ENCODE results near the gene STPG1.

Gene STPG1

DNA sequence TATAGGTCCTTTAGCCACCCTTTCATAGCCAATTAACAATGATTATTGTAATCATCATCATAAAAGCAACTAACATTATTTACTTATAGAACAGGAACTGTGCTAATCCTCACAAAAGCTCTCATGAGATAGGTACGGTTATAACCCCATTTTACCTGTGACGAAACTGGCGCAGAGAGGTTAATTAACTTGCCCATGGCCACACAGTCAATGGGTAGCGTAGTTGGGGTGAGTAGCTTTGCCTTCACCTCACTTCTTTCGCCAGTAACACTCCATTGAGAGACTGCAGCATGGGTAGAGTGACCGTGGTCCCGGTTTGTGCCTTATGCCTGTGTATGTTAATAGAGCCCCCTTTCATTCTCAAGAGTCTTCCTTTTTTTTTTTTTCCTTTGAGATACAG lies 12.3 kb upstream of the STPG1 start:
- no peak for DNase-seq

DNA sequence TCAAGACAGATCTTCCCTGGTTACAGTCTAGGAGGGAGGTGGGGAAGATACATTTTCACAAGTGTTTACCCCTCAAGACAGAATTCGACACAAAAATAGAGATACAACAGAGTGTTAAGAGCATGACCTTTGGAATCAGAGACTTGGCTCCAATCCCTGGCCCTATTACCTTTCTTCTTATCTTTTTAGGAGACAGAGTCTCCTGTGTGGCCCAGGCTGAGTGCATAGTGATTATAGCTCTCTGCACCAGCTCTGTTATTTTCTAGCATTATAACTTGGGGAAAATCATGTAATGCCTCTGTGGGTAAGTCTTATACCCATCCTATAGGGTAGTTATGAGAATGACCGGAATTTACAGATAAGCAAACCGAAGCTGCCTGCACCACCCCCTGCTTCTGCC lies 11.9 kb upstream of the STPG1 start:
- no peak for DNase-seq

DNA sequence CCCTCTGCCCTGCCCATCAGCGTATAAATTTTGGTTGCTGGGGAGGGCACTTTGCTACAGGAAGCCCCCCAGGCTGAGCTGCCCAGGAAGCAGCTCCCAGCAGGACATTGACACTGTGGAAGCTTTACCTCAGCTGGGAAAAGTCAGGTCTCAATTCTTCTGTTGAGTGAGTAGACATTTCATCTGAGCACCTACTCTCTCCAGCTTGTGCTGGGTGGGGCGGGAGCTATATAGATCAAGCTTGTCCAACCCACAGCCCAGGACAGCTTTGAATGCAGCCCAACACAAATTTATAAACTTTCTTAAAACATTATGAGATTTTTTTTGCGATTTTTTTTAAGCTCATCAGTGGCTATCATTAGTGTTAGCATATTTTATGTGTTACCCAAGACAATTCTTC lies 11.4 kb upstream of the STPG1 start:
- DNase-seq, result no peak

- DNase-seq, result peak; percentile 32
Measured at GRCh38 chr1:24424207-24424606, 10.6 kb upstream of the STPG1 start.

- DNase-seq, result no peak
Measured at GRCh38 chr1:24421502-24421901, 7.9 kb upstream of the STPG1 start.

DNA sequence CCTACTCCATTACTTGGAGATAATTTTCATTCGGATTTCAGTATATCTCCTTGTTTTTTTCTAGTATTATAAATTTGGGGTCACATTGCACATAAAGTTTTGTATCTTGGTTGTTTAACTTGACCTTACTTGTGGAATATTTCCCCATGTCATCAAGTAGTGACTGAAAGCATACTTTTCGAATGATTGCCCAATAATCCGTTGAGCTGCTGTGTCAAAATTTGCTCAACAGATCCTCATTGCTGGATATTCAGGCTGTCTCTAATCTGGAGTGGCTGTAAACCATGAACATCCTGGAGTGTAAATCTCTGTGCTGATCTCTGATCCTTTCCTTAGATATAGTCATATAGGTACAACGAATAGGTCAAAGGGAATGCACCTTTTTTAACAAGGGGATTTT lies 7.0 kb upstream of the STPG1 start:
- no peak for DNase-seq

GRCh38 chr1:24418898-24419628 lies 5.5 kb upstream of the STPG1 start:
- DNase-seq, result no peak

DNA sequence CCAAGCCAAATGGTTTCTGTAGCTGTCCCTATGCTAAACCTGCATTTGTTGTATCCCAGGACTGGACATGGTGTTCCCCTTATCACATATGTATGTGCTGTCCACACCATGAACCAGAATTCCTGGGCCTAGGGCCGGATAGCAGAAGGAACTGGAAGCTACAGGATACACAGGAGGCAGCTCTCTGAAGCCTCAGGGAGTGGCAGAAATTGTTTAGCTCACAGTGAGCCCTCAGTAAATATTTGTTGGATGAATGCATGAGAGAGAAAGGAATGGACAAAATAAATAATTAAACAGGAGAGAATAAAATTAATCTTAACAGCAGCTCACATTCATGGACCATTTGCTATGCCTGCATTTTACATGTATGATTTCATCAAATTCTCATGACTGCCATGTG lies 4.1 kb upstream of the STPG1 start:
- no peak for DNase-seq

GRCh38 chr1:24416666-24417391 lies 3.2 kb upstream of the STPG1 start:
- peak; percentile 59 for DNase-seq

DNA sequence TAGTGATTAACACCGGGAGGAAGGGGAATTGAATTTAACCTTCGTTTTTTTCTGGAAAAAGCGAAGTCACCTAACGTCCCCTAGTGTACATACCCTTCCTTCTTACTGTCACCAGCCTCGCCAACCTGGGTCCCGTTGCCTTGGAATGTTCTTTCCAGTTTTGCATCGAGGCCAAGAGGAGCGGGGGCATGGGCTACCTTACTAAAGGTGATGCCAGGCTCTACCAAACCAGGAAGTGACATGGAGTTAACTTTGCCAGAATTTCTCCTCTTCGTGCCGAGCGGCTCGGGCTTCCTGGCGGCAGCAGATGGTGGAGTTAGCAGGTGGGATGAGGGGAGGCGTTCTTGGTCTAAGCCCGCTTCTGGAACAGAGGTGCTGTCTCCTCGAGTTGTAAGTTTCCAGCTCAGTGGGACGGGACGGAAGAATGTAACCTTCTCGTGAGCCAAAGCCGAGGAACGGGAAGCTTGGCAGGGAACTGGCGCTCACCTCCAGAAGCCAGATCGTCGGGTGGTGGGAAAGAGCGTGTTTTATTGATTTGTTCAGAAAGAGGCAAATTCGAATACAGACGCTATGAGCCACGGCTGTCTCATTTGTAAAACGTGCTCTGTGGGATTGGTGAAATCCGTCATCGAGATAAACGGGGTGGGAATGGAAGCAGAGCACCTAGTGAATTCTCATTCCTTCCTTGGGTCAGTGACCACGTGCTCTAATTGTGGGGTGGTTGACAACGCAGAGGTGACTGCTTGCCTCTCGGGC lies 2.5 kb upstream of the STPG1 start:
- peak; percentile 18 for DNase-seq

DNA sequence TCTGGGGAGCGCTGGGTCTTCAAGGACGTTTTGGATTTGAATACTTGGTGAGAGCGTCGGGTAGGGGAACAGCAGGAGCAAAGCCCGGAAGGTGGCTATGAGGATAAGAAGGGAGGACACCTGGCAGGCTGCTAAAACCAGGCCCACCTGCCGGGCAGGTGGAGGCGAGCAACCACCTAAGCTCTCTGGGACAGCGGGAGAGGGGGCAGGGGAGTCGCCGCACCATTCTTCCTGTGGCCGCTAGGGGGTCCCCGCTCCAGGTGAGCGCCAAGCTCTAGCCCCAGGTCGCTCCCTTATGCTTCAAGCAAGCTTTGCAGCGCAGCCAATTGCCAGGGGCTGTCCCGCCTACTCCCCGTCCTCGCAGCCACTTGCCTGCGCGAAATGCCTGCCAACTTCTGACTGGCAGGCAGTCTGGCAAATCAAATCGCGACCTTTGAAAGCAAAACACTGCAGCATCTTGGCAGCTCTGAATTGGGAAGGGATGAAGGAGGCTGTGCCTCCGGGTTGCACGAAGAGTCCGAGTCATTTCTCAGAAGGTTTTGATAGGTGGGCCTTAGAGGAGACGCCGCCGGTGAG lies 1.8 kb upstream of the STPG1 start, which contains the start of gene NIPAL3:
NIPAL3 (plus strand) TSS at position 469 of the 576 bp plus-strand sequence. CDS start 3,746 bp downstream, outside the sequence.
- DNase-seq, result peak; percentile 99

GRCh38 chr1:24414775-24415333 lies 1.3 kb upstream of the STPG1 start:
- DNase-seq, result no peak

DNA sequence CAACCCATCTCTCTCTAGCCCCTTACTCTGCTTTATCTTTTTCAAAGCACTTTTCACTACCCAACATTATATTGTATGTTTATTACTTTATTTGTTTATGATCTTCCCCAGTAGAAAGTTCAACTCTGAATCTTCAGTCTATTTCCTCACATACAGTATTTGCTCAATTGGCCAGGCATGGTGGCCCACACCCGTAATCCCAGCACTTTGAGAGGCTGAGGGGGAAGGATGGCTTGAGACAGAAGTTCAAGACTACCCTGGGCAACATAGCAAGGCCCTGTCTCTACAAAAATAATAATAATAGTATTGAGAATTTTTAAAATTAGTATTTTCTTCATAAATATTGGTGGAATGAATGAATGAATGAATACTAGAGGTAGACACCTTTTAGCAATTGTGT lies 1.2 kb downstream of the STPG1 start:
- DNase-seq, result no peak

GRCh38 chr1:24411963-24412362 lies 1.6 kb downstream of the STPG1 start:
- no peak for DNase-seq

GRCh38 chr1:24410750-24411149 lies 2.8 kb downstream of the STPG1 start:
- no peak for DNase-seq

GRCh38 chr1:24409535-24409934 lies 4.0 kb downstream of the STPG1 start:
- DNase-seq, result no peak

GRCh38 chr1:24406788-24407187 lies 6.8 kb downstream of the STPG1 start:
- no peak for DNase-seq

GRCh38 chr1:24403806-24404205 lies 9.8 kb downstream of the STPG1 start:
- DNase-seq, result no peak

DNA sequence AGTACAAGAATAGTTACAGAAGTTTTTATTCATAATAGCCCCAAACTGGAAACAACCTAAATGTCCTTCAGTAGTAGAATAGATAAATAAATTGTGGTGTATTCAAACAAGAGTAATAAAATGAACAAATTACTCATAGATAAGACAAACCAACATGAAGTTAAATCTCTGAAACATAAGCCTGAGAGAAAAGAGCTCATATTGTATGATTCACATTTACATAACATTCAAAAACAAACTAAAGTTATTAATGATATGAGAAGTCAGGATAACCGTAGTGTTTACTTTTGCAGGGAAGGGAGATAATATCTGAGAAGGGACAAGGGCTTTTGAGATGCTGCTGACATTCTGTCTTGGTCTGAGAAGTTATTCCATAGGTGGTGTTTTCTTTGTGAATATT lies 13.5 kb downstream of the STPG1 start:
- no peak for DNase-seq

DNA sequence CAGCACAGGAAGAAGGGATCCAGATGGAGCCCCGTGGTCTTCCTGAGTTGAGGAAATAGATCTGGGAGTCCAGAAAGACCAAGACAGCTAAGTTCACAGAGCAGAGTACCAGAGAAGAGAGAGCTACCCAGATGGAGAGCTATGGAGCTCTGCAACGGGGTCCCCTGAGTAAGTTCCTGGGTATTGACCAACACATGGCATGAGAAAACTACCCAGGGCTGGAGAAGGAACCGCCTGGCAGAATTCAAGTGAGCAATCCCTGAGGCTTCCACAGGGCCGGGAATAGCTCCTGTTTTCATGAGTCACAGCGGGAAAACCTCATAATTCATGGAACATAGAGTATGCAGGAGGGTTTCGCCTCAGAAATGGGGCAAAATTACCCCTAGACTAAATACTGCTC lies 19.7 kb downstream of the STPG1 start:
- DNase-seq, result no peak

- DNase-seq, result no peak
Measured at GRCh38 chr1:24392982-24393650, 20.5 kb downstream of the STPG1 start.

- DNase-seq, result peak; percentile 14
Measured at GRCh38 chr1:24392604-24392946, 21.0 kb downstream of the STPG1 start.
